GM18907 (cell line): Measurements from ENCODE around the gene DDX24.

Experiments used
- ATAC-seq: cut with Tn5 transposase; IDR thresholded peaks from one replicate; pipeline ENCODE4 v1.9.1; 2021; ENCODE audit warnings: mild to moderate bottlenecking, moderate library complexity; ENCODE audit not compliant: unreplicated experiment

DDX24 gene

GRCh38 chr14:94036313-94037167, 44.5 kb downstream of the DDX24 start:
- peak; percentile 81 for ATAC-seq

GRCh38 chr14:94034886-94035285, 46.1 kb downstream of the DDX24 start:
- ATAC-seq: no peak

GRCh38 chr14:94031883-94032279, 49.1 kb downstream of the DDX24 start:
- no peak for ATAC-seq

GRCh38 chr14:94031161-94031882, 49.7 kb downstream of the DDX24 start:
- no peak for ATAC-seq

- ATAC-seq: no peak
Observed at GRCh38 chr14:94030571-94030970, 50.4 kb downstream of the DDX24 start.

GRCh38 chr14:94029671-94030203, 51.3 kb downstream of the DDX24 start:
- ATAC-seq: no peak

DNA sequence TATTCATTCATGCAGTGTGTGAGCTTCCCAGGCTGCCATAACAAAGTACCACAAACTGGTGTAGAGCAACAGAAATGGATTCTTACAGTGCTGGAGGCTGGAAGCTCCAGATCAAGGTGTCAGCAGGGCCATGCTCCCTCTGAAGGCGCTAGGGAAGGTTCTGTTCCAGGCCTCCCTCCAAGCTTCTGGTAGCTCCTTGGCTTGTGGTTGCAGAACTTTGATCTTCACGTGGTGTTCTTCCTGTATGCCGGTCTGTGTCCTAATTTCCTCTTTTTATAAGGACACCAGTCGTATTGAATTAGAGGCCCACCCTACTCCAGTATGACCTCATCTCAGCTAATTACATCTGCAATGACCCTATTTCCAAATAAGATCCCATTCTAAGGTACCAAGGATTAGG, 51.7 kb downstream of the DDX24 start:
- no peak for ATAC-seq

GRCh38 chr14:94028450-94028826, 52.6 kb downstream of the DDX24 start:
- no peak for ATAC-seq

DNA sequence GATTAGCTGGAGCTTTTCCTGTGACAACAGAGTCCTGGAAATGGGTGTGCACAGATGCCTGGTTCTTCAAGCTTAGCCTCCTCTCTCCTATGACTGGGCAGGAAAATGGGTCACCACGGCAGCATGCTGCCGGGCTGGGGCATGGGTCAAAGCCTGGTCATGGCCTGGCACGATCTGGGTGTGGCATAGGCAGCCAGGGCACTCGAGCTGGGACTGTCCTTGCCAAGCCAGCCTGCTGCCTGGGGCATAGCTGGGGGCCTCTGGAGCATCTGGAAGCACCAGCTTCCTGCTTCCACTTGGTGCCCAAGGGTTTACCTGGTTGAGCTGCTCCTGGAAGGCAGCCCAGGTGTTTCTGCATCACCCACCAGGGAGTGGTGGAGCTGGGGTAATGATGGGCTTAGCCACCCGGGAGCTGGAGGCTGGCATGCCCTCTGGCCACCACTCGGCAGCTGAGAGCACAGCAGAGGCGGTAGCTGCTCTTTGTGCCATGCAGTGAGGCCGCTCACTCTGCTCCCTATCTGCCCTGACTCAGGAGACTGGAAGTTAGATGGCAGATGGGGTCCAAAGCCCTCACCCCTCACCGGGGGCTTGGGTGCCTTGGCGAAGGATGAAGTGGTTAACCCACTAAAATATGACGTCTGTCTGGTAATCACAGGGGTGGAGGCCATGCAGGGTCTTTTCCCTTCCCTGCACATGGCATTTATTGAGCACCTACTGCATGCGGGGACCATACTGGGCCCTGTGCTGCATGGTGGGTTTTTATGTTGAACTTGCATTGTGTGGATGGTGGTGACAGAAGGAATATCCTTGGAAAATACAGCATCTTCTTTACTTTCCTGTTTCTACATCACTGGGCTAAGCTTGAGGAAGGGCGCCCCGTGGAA, 53.2 kb downstream of the DDX24 start:
- ATAC-seq: no peak

- no peak for ATAC-seq
Observed at GRCh38 chr14:94026889-94027469, 54.0 kb downstream of the DDX24 start.

DNA sequence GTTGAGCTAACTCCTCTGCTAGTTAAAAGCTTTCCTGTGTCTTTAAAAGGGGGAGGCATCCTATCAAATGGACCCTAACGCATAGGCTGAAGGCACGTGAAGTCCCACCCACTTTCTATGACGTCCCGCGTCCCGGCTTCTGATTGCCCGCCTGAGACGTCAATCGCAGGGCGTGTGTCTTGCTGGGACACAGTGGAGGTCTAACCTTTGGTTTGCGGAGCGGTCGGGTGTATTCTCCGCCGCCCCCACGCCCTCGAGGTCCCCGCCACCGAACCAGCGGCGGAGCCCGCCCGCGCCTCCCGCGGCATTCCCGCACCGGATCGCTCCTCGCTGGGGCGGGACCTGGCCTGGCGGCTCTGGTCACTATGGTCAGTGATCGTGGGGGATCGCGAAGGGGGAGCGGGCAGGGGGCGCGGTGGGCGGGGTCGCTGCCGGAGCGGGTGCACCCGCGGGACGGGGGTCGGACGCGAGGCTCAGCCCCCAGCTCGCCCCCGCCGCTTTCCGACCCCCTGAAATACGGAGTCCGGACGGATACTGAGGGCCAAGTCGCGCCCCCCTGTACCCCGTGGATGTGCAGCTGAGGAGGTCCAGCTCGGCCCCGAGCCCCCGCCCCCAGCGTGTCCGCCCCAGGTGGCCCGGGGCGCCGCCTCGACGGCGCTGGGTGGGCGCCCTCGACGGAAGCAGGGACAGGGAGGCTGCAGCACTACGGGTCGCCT, 54.7 kb downstream of the DDX24 start, which contains the start of gene OTUB2:
Gene OTUB2 (plus strand): TSS at position 168 of the 716 bp plus-strand sequence. CDS start 198 bp downstream, at position 366.
- peak; percentile 99 for ATAC-seq

- ATAC-seq: no peak
Observed at GRCh38 chr14:94025720-94026119, 55.3 kb downstream of the DDX24 start.

GRCh38 chr14:94024549-94024948, 56.5 kb downstream of the DDX24 start:
- ATAC-seq: no peak

DNA sequence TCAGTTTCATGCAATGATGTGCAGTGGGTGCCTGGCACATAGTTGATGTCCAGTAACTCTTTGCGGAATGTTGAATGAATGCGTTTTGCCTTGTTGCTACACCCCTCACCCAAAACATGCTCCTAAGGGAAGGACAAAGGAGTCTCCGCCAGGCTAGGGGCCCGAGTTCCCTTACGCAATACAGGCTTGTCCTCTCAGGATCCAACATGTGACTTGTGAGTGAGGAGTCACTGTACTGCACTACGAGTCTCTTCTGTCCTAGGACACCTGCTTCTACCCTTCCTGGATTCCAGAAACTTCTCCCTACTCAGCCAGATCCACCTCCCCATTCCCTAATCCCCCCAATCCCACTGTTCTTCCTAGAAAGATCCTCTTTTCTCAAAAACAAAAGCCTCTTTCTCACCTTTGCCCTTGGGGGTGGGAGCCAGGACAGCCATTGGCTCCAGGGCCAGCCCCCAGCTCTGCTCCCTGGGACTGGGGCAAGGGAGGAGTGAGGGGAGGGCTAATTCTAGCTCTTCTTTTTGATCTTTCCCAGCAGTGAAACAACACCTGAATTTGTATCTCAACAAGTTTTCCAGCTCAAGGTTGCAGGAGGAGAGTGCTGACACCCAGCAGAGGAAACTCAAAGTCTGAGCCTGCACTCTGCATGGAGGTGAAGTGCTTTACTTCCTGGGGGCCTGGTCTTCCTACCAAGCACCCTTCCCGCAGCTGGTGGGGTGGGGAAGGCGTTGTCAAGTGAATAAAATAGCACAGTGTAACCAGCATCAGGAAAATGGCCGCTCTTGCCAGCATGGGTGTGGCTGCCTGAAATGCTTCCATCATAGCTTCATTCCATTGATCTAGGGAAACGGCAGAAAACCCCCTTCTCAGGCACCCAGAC, 58.2 kb downstream of the DDX24 start:
- no peak for ATAC-seq

DNA sequence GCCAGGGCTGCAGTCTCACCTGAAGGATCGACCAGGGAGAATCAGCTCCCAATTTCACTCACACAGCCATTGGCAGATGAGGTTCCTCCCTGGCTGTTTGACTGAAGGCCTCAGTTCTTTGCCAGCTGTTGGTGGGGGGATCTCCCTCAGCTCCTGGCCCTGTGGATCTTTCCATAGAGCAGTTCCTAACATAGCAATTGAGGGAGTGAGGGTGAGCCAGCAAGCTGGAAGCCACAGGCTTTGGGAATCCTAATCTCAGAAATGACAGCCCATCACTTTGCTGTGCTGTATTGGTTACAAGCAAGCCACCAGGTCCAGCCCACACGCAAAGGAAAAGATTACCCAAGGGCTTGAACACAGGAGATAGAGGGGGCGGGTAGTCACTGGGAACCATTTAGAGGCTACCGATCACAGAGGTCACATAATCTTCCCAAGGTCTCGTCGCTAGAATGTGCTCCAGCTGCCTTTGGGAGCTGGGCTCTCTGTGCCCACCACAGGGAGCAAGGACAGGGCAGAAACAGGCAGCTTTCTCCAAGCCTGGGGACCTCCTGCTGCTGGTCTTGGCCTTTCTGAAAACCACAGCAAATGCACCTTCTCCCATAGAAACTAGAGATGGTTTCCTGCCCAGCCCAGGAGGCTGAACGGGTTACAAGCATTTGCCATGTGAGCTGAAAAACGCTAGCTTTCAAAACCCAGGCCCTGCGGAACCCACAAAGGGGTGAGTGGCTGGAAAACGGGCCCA, 59.4 kb downstream of the DDX24 start:
- no peak for ATAC-seq

- no peak for ATAC-seq
Observed at GRCh38 chr14:94021001-94021400, 60.0 kb downstream of the DDX24 start.

- ATAC-seq: no peak
Observed at GRCh38 chr14:94020267-94020666, 60.7 kb downstream of the DDX24 start.

- no peak for ATAC-seq
Observed at GRCh38 chr14:94019329-94019728, 61.7 kb downstream of the DDX24 start.
